C4-2B (cell line): Measurements from ENCODE around the gene FAM83B.

Source experiments
- ZFX ChIP-seq: fragments of 450-650 bp; IDR thresholded peaks from 2 replicates; pipeline ENCODE4 v1.6.1; 2017
- TF ChIP-seq, protein P1 (sequence below): fragments of 450-650 bp; conservative IDR thresholded peaks from 2 replicates; pipeline ENCODE4 v1.5.1; 2017; ENCODE audit warnings: mild to moderate bottlenecking

DNA sequence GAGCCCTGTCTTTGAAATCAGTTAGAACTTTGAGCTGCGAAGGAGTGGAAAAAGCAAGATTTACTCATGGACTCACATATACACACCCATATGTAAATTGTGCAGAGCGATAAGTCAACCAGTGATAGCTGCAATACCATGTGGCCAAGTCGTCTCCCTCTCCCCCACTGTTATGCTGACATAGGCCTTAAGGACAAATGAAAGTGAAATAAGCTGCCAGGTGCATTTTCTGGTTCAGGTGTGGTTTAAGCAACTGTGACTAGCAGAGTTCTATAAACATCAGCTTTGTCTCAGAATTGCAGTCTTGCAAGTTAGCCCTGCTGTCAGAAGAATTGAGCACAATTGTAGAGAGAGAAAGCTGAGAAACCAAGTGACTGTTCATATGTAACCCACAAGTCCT lies 9.6 kb downstream of the FAM83B start:
- TF ChIP-seq, protein P1, sequence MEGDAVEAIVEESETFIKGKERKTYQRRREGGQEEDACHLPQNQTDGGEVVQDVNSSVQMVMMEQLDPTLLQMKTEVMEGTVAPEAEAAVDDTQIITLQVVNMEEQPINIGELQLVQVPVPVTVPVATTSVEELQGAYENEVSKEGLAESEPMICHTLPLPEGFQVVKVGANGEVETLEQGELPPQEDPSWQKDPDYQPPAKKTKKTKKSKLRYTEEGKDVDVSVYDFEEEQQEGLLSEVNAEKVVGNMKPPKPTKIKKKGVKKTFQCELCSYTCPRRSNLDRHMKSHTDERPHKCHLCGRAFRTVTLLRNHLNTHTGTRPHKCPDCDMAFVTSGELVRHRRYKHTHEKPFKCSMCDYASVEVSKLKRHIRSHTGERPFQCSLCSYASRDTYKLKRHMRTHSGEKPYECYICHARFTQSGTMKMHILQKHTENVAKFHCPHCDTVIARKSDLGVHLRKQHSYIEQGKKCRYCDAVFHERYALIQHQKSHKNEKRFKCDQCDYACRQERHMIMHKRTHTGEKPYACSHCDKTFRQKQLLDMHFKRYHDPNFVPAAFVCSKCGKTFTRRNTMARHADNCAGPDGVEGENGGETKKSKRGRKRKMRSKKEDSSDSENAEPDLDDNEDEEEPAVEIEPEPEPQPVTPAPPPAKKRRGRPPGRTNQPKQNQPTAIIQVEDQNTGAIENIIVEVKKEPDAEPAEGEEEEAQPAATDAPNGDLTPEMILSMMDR: no peak
- TF ChIP-seq ZFX: no peak
